Stimulated activated CD4-positive, alpha-beta T cell treated with anti-CD3 and anti-CD28 coated beads, Interleukin-2, amount 100 ng/mL, for 48 hours (primary cell): ENCODE measurements around the gene MICAL3.

Experiments used
- DNase-seq, 2 donors: peaks; one replicate each; pipeline ENCODE4 v3.0.0-alpha.2; 2020

The MICAL3 gene

GRCh38 chr22:17738386-17739128, 285.8 kb downstream of the MICAL3 start:
- DNase-seq: no peak
